Measurements from ENCODE around the gene FBXL19.

FBXL19 gene

GRCh38 chr16:30895627-30896260 lies 27.6 kb upstream of the FBXL19 start:
- DNase-seq, result no peak

- DNase-seq, result no peak
Measured at GRCh38 chr16:30896261-30896888, 27.0 kb upstream of the FBXL19 start, which contains the start of gene CTF1. TSS of gene CTF1 (plus strand) at chr16:30896614. CDS start at chr16:30896644, 30 bp downstream.

GRCh38 chr16:30896889-30897733 lies 26.3 kb upstream of the FBXL19 start:
- peak; percentile 57 to 92 for DNase-seq

- no peak for DNase-seq
Measured at GRCh38 chr16:30899794-30900193, 23.6 kb upstream of the FBXL19 start.

- no peak for DNase-seq
Measured at GRCh38 chr16:30900588-30900987, 22.8 kb upstream of the FBXL19 start.

- DNase-seq, result no peak
Measured at GRCh38 chr16:30901201-30902028, 22.0 kb upstream of the FBXL19 start.

- peak in 1 of 2 experiments; percentile 74 for DNase-seq
Measured at GRCh38 chr16:30902029-30902972, 21.1 kb upstream of the FBXL19 start.

GRCh38 chr16:30903002-30903401 lies 20.4 kb upstream of the FBXL19 start:
- no peak for DNase-seq

GRCh38 chr16:30903596-30903995 lies 19.8 kb upstream of the FBXL19 start:
- DNase-seq, result no peak

- DNase-seq, result no peak
Measured at GRCh38 chr16:30904114-30904780, 19.1 kb upstream of the FBXL19 start.

- DNase-seq, result no peak
Measured at GRCh38 chr16:30907064-30907463, 16.3 kb upstream of the FBXL19 start.

GRCh38 chr16:30910427-30911029 lies 12.8 kb upstream of the FBXL19 start:
- no peak for DNase-seq

- no peak for DNase-seq
Measured at GRCh38 chr16:30912794-30913412, 10.5 kb upstream of the FBXL19 start.

GRCh38 chr16:30914830-30915229 lies 8.5 kb upstream of the FBXL19 start:
- no peak for DNase-seq

GRCh38 chr16:30918614-30919013 lies 4.8 kb upstream of the FBXL19 start:
- no peak for DNase-seq

- DNase-seq, result no peak
Measured at GRCh38 chr16:30920891-30921290, 2.5 kb upstream of the FBXL19 start.

- DNase-seq, result no peak
Measured at GRCh38 chr16:30921459-30921747, 2.0 kb upstream of the FBXL19 start.

GRCh38 chr16:30921748-30922419 lies 1.5 kb upstream of the FBXL19 start:
- peak; percentile 93 to 95 for DNase-seq

GRCh38 chr16:30922420-30922959 lies 882 bp upstream of the FBXL19 start:
- DNase-seq, result peak; percentile 99
